Adipocyte (in vitro differentiated cells): Measurements from ENCODE around the gene DLGAP1.

Experiments
- DNase-seq: peaks from one replicate; pipeline ENCODE4 v3.0.0-alpha.2; 2015; ENCODE audit warnings: low read depth
- H3K27me3 ChIP-seq: replicated peaks from 2 replicates; pipeline ENCODE4 v1.7.0; 2013; ENCODE audit warnings: mild to moderate bottlenecking, low read length, moderate library complexity; ENCODE audit not compliant: control insufficient read depth, insufficient read depth
- H3K36me3 ChIP-seq: 2 replicates; pipeline ENCODE4 v1.7.0; 2013; ENCODE audit warnings: low read length, mild to moderate bottlenecking, moderate library complexity; ENCODE audit not compliant: control insufficient read depth, insufficient read depth, severe bottlenecking
- H3K4me1 ChIP-seq: 2 replicates; pipeline ENCODE4 v1.7.0; 2013; ENCODE audit warnings: mild to moderate bottlenecking, low read length, moderate library complexity; ENCODE audit not compliant: control insufficient read depth, insufficient read depth
- H3K4me3 ChIP-seq: 2 replicates; pipeline ENCODE4 v1.7.0; 2013; ENCODE audit warnings: mild to moderate bottlenecking, low read length, moderate library complexity
- H3K9ac ChIP-seq: 2 replicates; pipeline ENCODE4 v1.7.0; 2013; ENCODE audit warnings: mild to moderate bottlenecking, low read length, moderate library complexity
- H3K9me3 ChIP-seq: 2 replicates; pipeline ENCODE4 v1.7.0; 2013; ENCODE audit warnings: mild to moderate bottlenecking, low read length, moderate library complexity; ENCODE audit not compliant: control insufficient read depth

DLGAP1 gene

DNA sequence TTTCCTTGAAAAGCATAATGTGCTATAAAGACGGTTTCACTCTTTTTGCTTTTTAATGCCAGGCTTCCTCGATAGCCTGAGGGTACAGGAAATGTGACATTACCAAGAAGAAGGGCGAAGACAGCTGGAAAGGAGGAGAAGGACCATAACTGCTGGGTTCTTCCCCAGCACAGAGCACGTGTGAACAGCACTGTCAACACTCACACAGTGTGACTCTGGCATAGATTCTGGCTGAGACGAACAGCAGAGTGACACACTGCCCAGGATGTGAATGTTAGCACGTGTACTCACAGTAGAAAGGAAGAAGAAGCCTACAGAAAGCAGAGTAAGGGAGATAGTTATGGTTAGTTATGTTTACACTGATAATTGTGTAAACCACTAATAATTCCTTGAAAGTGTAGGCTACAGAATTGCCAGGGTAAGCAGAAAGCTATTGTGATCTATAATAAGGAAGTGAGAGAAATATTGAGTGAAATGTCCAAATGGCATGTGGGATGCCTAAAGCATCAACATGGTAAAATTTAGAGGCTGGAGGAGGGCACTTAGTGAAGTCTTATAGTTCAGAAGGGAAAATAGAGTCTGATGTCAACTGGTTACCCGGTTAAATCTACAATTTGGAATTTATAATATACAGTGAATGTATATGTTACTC is 198.2 kb downstream of the DLGAP1 start:
- H3K36me3 ChIP-seq, result no peaks in the 10 kb centered on the region
- H3K9me3 ChIP-seq, result no peaks in the 10 kb centered on the region
- H3K27me3 ChIP-seq, result no peaks in the 10 kb centered on the region
- no peak overlapping the region for H3K4me3 ChIP-seq
- no peaks in the 10 kb centered on the region for H3K4me1 ChIP-seq
- DNase-seq, result no peak
- no peak overlapping the region for H3K9ac ChIP-seq

DNA sequence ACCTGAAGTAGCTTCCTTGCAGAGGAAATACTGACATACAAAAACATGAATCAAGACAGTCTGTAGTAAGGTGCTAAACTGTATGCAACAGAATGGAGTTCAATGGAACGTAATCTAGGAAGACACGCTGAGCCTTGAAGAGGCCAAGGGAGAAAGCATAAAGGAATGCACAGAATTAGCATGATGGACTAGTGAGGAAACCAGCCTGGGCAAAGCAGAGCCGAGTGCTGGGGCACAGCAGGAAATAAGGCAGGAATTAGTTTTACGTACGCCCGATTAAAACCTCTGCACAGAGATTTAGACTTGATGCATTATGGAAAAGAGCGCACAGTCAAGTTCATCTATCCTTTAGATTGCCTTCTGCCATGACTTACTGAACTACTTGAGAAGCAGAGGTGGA is 200.3 kb downstream of the DLGAP1 start:
- no peaks in the 10 kb centered on the region for H3K9me3 ChIP-seq
- DNase-seq, result no peak
- no peak overlapping the region for H3K9ac ChIP-seq
- H3K4me3 ChIP-seq, result no peak overlapping the region
- no peaks in the 10 kb centered on the region for H3K27me3 ChIP-seq
- no peaks in the 10 kb centered on the region for H3K4me1 ChIP-seq
- no peaks in the 10 kb centered on the region for H3K36me3 ChIP-seq

DNA sequence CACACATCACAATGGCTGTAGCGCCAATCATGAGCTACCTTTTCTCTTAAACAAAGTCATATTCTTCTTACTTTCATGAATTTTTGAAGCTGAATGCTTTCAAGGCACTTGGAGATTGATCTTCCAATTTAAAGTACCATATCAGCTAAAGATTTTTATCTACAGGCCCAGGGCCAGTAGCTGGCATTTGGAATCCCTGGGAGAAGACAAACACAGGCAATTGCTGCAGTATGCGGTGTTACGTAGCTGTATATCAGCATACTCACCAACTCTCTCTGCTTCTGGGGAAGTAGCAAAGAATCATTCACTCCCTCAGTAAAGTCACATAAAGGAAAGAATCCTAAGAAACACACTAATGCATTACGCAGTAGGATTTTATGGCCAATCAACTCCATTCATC is 202.3 kb downstream of the DLGAP1 start:
- Histone ChIP-seq H3K4me1 (no peaks in the 10 kb centered on the region), H3K9ac (no peak overlapping the region), H3K27me3 (no peaks in the 10 kb centered on the region), H3K36me3 (no peaks in the 10 kb centered on the region), H3K9me3 (no peaks in the 10 kb centered on the region), H3K4me3 (no peak overlapping the region)
- DNase-seq, result no peak

DNA sequence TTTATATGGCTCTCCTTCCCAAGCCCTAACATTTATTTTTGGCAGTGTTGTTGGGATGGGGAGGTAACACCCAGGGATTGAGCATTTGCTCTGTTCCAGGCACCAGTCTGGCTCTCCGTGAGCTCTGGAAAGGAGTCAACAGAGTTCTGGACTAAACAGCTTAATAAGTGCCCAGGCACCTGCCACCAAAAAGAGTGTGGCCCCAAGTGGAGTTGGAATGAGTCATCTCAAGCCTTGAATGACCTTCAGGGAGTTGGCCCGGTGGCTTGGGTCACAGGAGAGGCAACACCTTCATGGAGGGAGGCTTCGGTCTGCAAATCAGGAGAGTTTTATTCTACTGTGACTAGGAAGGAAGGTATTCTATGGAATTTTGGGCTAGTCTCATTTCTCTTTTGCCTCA is 203.2 kb downstream of the DLGAP1 start:
- H3K4me1 ChIP-seq, result no peaks in the 10 kb centered on the region
- H3K4me3 ChIP-seq, result no peak overlapping the region
- H3K27me3 ChIP-seq, result no peaks in the 10 kb centered on the region
- no peak for DNase-seq
- no peaks in the 10 kb centered on the region for H3K36me3 ChIP-seq
- no peaks in the 10 kb centered on the region for H3K9me3 ChIP-seq
- no peak overlapping the region for H3K9ac ChIP-seq

DNA sequence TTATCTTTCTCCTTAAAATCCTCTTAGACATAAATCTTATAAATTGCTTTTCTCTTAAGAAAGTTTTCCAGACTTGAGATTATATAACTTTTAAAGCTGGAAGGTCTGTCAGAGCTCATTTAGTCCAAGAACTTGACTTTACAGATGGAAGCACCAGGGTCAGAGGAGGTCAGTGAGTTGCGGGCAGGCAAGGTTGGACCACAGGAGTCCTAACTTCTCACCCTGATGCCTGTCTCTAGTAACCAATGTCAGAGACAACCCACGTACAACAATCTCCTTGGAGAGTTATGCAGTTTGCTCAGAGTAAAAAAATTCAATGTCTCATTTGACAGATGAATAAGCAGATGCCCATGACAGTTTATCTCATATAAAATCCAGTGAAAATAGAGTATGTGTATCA is 203.9 kb downstream of the DLGAP1 start:
- Histone ChIP-seq H3K9ac (no peak overlapping the region), H3K9me3 (no peaks in the 10 kb centered on the region), H3K4me3 (no peak overlapping the region), H3K27me3 (no peaks in the 10 kb centered on the region), H3K4me1 (no peaks in the 10 kb centered on the region), H3K36me3 (no peaks in the 10 kb centered on the region)
- DNase-seq, result no peak

- H3K4me1 ChIP-seq, result no peaks in the 10 kb centered on the region
- H3K9me3 ChIP-seq, result no peaks in the 10 kb centered on the region
- no peak overlapping the region for H3K4me3 ChIP-seq
- no peaks in the 10 kb centered on the region for H3K27me3 ChIP-seq
- H3K9ac ChIP-seq, result no peak overlapping the region
- H3K36me3 ChIP-seq, result no peaks in the 10 kb centered on the region
- no peak for DNase-seq
These were observed 205.0 kb downstream of the DLGAP1 start for GRCh38 chr18:4250141-4250540.

- no peak for DNase-seq
- H3K9ac ChIP-seq, result no peak overlapping the region
- H3K4me3 ChIP-seq, result no peak overlapping the region
- H3K4me1 ChIP-seq, result no peaks in the 10 kb centered on the region
- no peaks in the 10 kb centered on the region for H3K36me3 ChIP-seq
- H3K27me3 ChIP-seq, result no peaks in the 10 kb centered on the region
- no peaks in the 10 kb centered on the region for H3K9me3 ChIP-seq
These were observed 206.4 kb downstream of the DLGAP1 start for GRCh38 chr18:4248686-4249085.

- no peak for DNase-seq
- Histone ChIP-seq H3K36me3 (no peaks in the 10 kb centered on the region), H3K9me3 (no peaks in the 10 kb centered on the region), H3K27me3 (no peaks in the 10 kb centered on the region), H3K4me3 (no peak overlapping the region), H3K4me1 (no peaks in the 10 kb centered on the region), H3K9ac (no peak overlapping the region)
These were observed 208.7 kb downstream of the DLGAP1 start for GRCh38 chr18:4246374-4246773.

GRCh38 chr18:4245456-4245855 is 209.7 kb downstream of the DLGAP1 start:
- Histone ChIP-seq H3K4me1 (no peaks in the 10 kb centered on the region), H3K9ac (no peak overlapping the region), H3K27me3 (no peaks in the 10 kb centered on the region), H3K36me3 (no peaks in the 10 kb centered on the region), H3K9me3 (no peaks in the 10 kb centered on the region), H3K4me3 (no peak overlapping the region)
- DNase-seq, result no peak

DNA sequence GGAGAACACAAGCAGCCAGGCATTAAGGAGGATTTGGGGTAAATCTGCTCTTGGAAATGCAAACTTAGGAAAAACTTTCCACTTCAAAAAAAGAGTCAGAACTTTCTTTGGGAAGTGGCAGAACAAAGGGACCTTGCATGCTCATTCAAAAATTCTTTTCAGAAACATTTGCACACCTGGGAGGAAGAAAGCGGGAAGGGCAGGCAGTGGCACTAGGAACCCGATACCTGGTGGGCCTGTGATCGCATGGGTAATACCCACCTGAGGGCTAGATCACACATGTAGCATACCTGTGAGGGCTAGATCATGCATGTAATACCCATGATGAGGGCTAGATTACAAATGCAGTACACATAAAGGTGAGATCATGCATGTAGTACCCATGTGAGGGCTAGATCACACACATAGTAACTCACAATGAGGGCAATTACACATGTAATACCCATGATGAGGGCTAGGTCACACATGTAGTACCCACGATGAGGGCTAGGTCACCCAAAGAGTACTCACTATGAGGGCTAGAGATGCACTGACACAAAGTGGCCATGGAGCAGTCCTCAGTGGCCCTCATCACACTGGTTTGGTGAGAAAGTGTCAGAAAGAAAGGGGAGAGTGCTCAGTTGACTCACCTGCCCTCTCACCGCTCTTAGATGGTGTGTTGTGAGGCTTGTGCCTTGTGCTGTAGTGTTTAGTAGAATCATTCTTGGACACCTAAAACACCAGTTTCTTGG is 212.5 kb downstream of the DLGAP1 start:
- Histone ChIP-seq H3K9ac (no peak overlapping the region), H3K4me1 (no peaks in the 10 kb centered on the region), H3K4me3 (no peak overlapping the region), H3K9me3 (no peaks in the 10 kb centered on the region), H3K27me3 (no peaks in the 10 kb centered on the region), H3K36me3 (no peaks in the 10 kb centered on the region)
- no peak for DNase-seq

DNA sequence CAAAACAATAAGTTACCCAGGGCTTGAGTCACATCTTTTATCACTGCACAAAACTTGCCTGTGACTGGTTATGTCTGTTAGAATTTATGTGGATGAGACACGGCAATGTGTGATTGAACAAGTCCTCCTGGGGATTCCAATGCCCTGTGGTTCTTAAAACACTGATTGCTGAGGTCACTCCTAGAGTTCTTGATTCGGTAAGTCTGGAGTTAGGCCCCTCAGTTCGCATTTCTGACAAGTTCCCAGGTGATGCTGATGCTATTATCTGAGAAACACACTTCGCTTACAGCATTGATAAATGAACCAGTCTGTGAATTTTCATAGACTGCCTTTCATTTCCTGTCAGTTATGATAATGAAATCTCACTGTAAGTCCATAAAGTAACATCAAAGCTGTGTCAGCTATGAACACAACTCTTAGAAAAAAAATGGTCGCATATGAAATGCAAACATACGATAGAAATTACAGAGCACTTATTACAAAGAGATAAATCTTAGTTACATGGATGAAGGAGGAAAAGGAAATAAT is 214.0 kb downstream of the DLGAP1 start:
- no peak for DNase-seq
- Histone ChIP-seq H3K4me1 (no peaks in the 10 kb centered on the region), H3K4me3 (no peak overlapping the region)

More for the DNA sequence above, 214.0 kb downstream of the DLGAP1 start:
- Histone ChIP-seq H3K36me3 (no peaks in the 10 kb centered on the region), H3K9ac (no peak overlapping the region), H3K27me3 (no peaks in the 10 kb centered on the region), H3K9me3 (no peaks in the 10 kb centered on the region)
